Measurements from ENCODE around the gene RSBN1L.

Gene RSBN1L

GRCh38 chr7:77655356-77655755 lies 40.9 kb upstream of the RSBN1L start:
- no peak for TF ChIP-seq CTCF (IDR thresholded peaks at IDR 0.05; ENCODE audit: borderline replicate concordance, control extremely low read depth, extremely low read depth, insufficient read depth, missing control alignments)
- DNase-seq (ENCODE audit: low spot score) = no peak
- in situ Hi-C loops (cut with MboI; ENCODE audit: low sequenced_read_pairs, unreplicated experiment) = loop anchor here (5.0 to 25.0 kb wide), 3 partner anchors 102 to 382 kb away; no protein-coding TSS in a partner anchor

- no peak for TF ChIP-seq CTCF (IDR thresholded peaks at IDR 0.05; ENCODE audit: borderline replicate concordance, control extremely low read depth, extremely low read depth, insufficient read depth, missing control alignments)
- in situ Hi-C loops (cut with MboI; ENCODE audit: low sequenced_read_pairs, unreplicated experiment) = loop anchor here (5.0 to 25.0 kb wide), 3 partner anchors 101 to 381 kb away; no protein-coding TSS in a partner anchor
Measured at GRCh38 chr7:77655836-77656455, 40.3 kb upstream of the RSBN1L start.

GRCh38 chr7:77657427-77658224 lies 38.6 kb upstream of the RSBN1L start:
- peak; percentile 27 for TF ChIP-seq CTCF (IDR thresholded peaks at IDR 0.05; ENCODE audit: borderline replicate concordance, control extremely low read depth, extremely low read depth, insufficient read depth, missing control alignments)
- in situ Hi-C loops (cut with MboI; ENCODE audit: low sequenced_read_pairs, unreplicated experiment) = loop anchor here (5.0 to 25.0 kb wide), 3 partner anchors 100 to 380 kb away; no protein-coding TSS in a partner anchor
- DNase-seq (ENCODE audit: low spot score) = peak; percentile 58

More at GRCh38 chr7:77655836-77656455, 40.3 kb upstream of the RSBN1L start:
- no peak for DNase-seq (ENCODE audit: low spot score)

GRCh38 chr7:77658928-77659327 lies 37.3 kb upstream of the RSBN1L start:
- no peak for TF ChIP-seq CTCF (IDR thresholded peaks at IDR 0.05; ENCODE audit: borderline replicate concordance, control extremely low read depth, extremely low read depth, insufficient read depth, missing control alignments)
- in situ Hi-C loops (cut with MboI; ENCODE audit: low sequenced_read_pairs, unreplicated experiment) = loop anchor here (5.0 to 25.0 kb wide), 3 partner anchors 98 to 378 kb away; no protein-coding TSS in a partner anchor
- no peak for DNase-seq (ENCODE audit: low spot score)

GRCh38 chr7:77661816-77662215 lies 34.4 kb upstream of the RSBN1L start:
- DNase-seq (ENCODE audit: low spot score) = no peak
- TF ChIP-seq CTCF (IDR thresholded peaks at IDR 0.05; ENCODE audit: borderline replicate concordance, control extremely low read depth, extremely low read depth, insufficient read depth, missing control alignments) = no peak
- in situ Hi-C loops (cut with MboI; ENCODE audit: low sequenced_read_pairs, unreplicated experiment) = loop anchor here (25.0 kb wide), 2 partner anchors 275 to 375 kb away; no protein-coding TSS in a partner anchor

GRCh38 chr7:77662869-77663268 lies 33.4 kb upstream of the RSBN1L start:
- in situ Hi-C loops (cut with MboI; ENCODE audit: low sequenced_read_pairs, unreplicated experiment) = loop anchor here (25.0 kb wide), 2 partner anchors 274 to 374 kb away; no protein-coding TSS in a partner anchor
- no peak for TF ChIP-seq CTCF (IDR thresholded peaks at IDR 0.05; ENCODE audit: borderline replicate concordance, control extremely low read depth, extremely low read depth, insufficient read depth, missing control alignments)
- no peak for DNase-seq (ENCODE audit: low spot score)

All from GM13976 (cell line).